Right kidney (tissue), 1 donor: ENCODE measurements around the gene AIPL1.

Experiments
- DNase-seq: peaks from one replicate; pipeline ENCODE4 v3.0.0-alpha.2; 2016

Gene AIPL1

GRCh38 chr17:6449307-6449706 lies 14.4 kb upstream of the AIPL1 start:
- no peak for DNase-seq

- DNase-seq = no peak
These were observed 13.6 kb upstream of the AIPL1 start for GRCh38 chr17:6448473-6448872.

GRCh38 chr17:6446516-6447100 lies 11.7 kb upstream of the AIPL1 start:
- no peak for DNase-seq

GRCh38 chr17:6444571-6445335 lies 9.8 kb upstream of the AIPL1 start:
- no peak for DNase-seq

GRCh38 chr17:6443692-6444570 lies 9.0 kb upstream of the AIPL1 start, which contains the start of gene PIMREG:
Gene PIMREG (plus strand): TSS chr17:6444455. CDS start chr17:6445111, 656 bp downstream.
- DNase-seq = peak; percentile 96

- DNase-seq = no peak
These were observed 7.9 kb upstream of the AIPL1 start for GRCh38 chr17:6442775-6443174.

GRCh38 chr17:6439951-6440350 lies 5.0 kb upstream of the AIPL1 start:
- no peak for DNase-seq

- DNase-seq = no peak
These were observed 3.0 kb upstream of the AIPL1 start for GRCh38 chr17:6437956-6438355.

- DNase-seq = no peak
These were observed 2.5 kb upstream of the AIPL1 start for GRCh38 chr17:6437466-6437865.

- DNase-seq = no peak
These were observed 1.0 kb upstream of the AIPL1 start for GRCh38 chr17:6435968-6436367.

- DNase-seq = no peak
These were observed 4.2 kb downstream of the AIPL1 start for GRCh38 chr17:6430769-6431168.

GRCh38 chr17:6429266-6429665 lies 5.7 kb downstream of the AIPL1 start:
- DNase-seq = no peak

GRCh38 chr17:6428207-6428965 lies 6.5 kb downstream of the AIPL1 start:
- no peak for DNase-seq

- DNase-seq = no peak
These were observed 7.6 kb downstream of the AIPL1 start for GRCh38 chr17:6427279-6427781.

GRCh38 chr17:6426356-6427101 lies 8.4 kb downstream of the AIPL1 start:
- DNase-seq = no peak

- DNase-seq = no peak
These were observed 9.5 kb downstream of the AIPL1 start for GRCh38 chr17:6425407-6425806.

- no peak for DNase-seq
These were observed 11.0 kb downstream of the AIPL1 start for GRCh38 chr17:6423931-6424330.

GRCh38 chr17:6422654-6423241 lies 12.2 kb downstream of the AIPL1 start:
- no peak for DNase-seq

- DNase-seq = peak; percentile 62
These were observed 13.0 kb downstream of the AIPL1 start for GRCh38 chr17:6421700-6422604.

GRCh38 chr17:6420173-6420641 lies 14.7 kb downstream of the AIPL1 start:
- DNase-seq = no peak
